HEK293T (cell line): Measurements from ENCODE around the gene HPCAL1.

Source experiments
- CTCF ChIA-PET: fragments of 350-600 bp; formaldehyde crosslinking; extraction: SDS; loops from one replicate; lab custom pipeline; 2021; ENCODE audit warnings: antibody characterized with exemption, inconsistent platforms; lab: Yijun Ruan, JAX
- POLR2A ChIA-PET: fragments of 350-600 bp; formaldehyde crosslinking; extraction: SDS; loops from one replicate; lab custom pipeline; 2020; ENCODE audit warnings: antibody characterized with exemption, inconsistent platforms; lab: Yijun Ruan, JAX
- DNase-seq: peaks from one replicate; pipeline ENCODE4 v3.0.0; 2012; ENCODE audit warnings: mixed read lengths; ENCODE audit errors: extremely low spot score
- ARNT ChIP-seq: fragments of 450-650 bp; IDR thresholded peaks from 2 replicates; pipeline ENCODE4 v1.6.1; 2017; ENCODE audit warnings: mild to moderate bottlenecking
- BHLHE40 ChIP-seq: fragments of 450-650 bp; IDR thresholded peaks from 2 replicates; pipeline ENCODE4 v1.6.1; 2016; ENCODE audit warnings: mild to moderate bottlenecking, moderate library complexity, borderline replicate concordance
- CTBP1 ChIP-seq: fragments of 450-650 bp; IDR thresholded peaks from 2 replicates; pipeline ENCODE4 v1.6.1; 2016; ENCODE audit warnings: borderline replicate concordance
- ELF4 ChIP-seq: fragments of 450-650 bp; IDR thresholded peaks from 2 replicates; pipeline ENCODE4 v1.6.1; 2017; ENCODE audit warnings: antibody characterized with exemption
- FOXA1 ChIP-seq: fragments of 450-650 bp; IDR thresholded peaks from 2 replicates; pipeline ENCODE4 v1.6.1; 2016; ENCODE audit warnings: mild to moderate bottlenecking
- FOXK2 ChIP-seq: fragments of 450-650 bp; IDR thresholded peaks from 2 replicates; pipeline ENCODE4 v1.6.1; 2016; ENCODE audit warnings: mild to moderate bottlenecking
- FOXM1 ChIP-seq: fragments of 450-650 bp; IDR thresholded peaks from 2 replicates; pipeline ENCODE4 v1.6.1; 2017; ENCODE audit warnings: mild to moderate bottlenecking, borderline replicate concordance
- HDGF ChIP-seq: fragments of 450-650 bp; IDR thresholded peaks from 2 replicates; pipeline ENCODE4 v1.6.1; 2017; ENCODE audit warnings: antibody characterized with exemption, borderline replicate concordance
- L3MBTL2 ChIP-seq: fragments of 450-650 bp; conservative IDR thresholded peaks from 2 replicates; pipeline ENCODE4 v1.6.1; 2016; ENCODE audit warnings: mild to moderate bottlenecking
- LEF1 ChIP-seq: fragments of 450-650 bp; IDR thresholded peaks from 2 replicates; pipeline ENCODE4 v1.6.1; 2017; ENCODE audit warnings: mild to moderate bottlenecking, borderline replicate concordance
- NFRKB ChIP-seq: fragments of 450-650 bp; IDR thresholded peaks from 2 replicates; pipeline ENCODE4 v1.6.1; 2016; ENCODE audit warnings: mild to moderate bottlenecking, moderate library complexity
- SP1 ChIP-seq: fragments of 450-650 bp; IDR thresholded peaks from 2 replicates; pipeline ENCODE4 v1.6.1; 2017
- SUZ12 ChIP-seq: fragments of 450-650 bp; IDR thresholded peaks from 2 replicates; pipeline ENCODE4 v1.6.1; 2016; ENCODE audit warnings: mild to moderate bottlenecking
- TARDBP ChIP-seq: fragments of 450-650 bp; IDR thresholded peaks from 2 replicates; pipeline ENCODE4 v1.6.1; 2016
- ZNF384 ChIP-seq: fragments of 450-650 bp; IDR thresholded peaks from 2 replicates; pipeline ENCODE4 v1.6.1; 2016
- TF ChIP-seq, protein P1 (sequence below): fragments of 450-650 bp; IDR thresholded peaks from 2 replicates; pipeline ENCODE4 v1.6.1; 2016

The HPCAL1 gene

DNA sequence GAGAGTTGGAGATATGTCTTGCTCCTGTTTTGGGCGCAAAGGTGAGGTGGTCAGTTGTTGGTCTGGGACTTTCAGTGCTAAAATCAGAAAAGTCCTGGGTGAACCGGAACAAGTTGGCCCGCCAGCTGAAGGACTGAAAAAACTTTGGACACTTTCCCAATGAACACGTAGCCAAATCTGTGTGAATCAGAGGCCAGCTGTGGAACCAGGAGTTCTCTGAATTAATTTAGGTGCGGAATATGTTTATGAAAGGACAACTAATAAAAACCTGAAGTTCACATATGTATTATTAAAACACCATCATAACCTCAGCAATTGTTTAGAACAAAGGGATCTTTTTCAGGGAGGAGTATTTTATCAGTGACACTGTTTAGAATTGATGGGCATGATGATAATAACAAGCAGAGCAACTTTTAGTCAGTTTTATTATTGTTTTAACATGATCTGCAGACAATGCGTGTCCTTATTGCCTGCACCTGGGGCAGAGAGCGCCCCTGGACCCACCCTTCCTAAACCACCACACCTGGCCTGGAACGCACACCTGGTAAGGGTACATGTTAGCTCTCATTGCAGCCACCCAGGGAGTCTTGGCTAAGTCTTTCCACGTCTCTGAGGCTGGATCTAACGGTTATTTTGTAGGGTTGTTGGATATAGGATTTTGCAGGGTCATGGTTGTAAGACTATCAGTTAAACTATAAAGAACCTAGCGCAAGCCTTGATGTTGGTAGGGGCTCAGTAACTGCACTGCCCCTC is 155.3 kb downstream of the HPCAL1 start:
- ChIA-PET CTCF (no interaction called here), POLR2A (no interaction called here)
- no peak for DNase-seq
- no peak for TF ChIP-seq L3MBTL2
- TF ChIP-seq FOXK2, result no peak
- TF ChIP-seq NFRKB, result no peak
- TF ChIP-seq FOXM1, result no peak
- TF ChIP-seq, protein P1, sequence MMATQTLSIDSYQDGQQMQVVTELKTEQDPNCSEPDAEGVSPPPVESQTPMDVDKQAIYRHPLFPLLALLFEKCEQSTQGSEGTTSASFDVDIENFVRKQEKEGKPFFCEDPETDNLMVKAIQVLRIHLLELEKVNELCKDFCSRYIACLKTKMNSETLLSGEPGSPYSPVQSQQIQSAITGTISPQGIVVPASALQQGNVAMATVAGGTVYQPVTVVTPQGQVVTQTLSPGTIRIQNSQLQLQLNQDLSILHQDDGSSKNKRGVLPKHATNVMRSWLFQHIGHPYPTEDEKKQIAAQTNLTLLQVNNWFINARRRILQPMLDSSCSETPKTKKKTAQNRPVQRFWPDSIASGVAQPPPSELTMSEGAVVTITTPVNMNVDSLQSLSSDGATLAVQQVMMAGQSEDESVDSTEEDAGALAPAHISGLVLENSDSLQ, result no peak
- no peak for TF ChIP-seq BHLHE40
- TF ChIP-seq SUZ12, result no peak
- no peak for TF ChIP-seq ELF4
- TF ChIP-seq LEF1, result no peak
- no peak for TF ChIP-seq HDGF
- TF ChIP-seq SP1, result no peak
- no peak for TF ChIP-seq ARNT
- TF ChIP-seq FOXA1, result no peak
- no peak for TF ChIP-seq TARDBP
- no peak for TF ChIP-seq CTBP1

DNA sequence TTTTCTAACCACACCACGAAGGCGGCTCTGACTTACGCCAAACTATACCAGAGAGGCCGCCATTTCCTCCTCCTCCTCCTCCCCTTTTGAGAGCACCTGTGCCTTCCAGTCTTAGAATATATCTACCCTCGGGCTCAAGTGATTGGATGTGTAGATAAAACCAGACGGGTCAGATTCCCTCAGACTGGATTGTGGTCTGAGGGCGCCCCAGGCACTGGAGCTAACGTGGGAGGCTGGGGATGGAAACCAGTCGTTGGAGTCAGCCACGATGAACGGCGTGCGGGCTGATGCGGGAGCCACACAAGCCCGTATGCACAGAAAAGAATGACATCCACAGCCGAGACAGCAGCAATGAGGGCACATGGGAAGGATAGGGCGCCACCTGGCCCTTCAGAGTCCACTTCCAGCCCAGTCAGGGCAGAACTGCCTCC is 157.7 kb downstream of the HPCAL1 start:
- TF ChIP-seq CTBP1, result no peak
- no peak for TF ChIP-seq ZNF384
- no peak for TF ChIP-seq ELF4
- TF ChIP-seq SP1, result no peak
- TF ChIP-seq FOXM1, result no peak
- no peak for TF ChIP-seq HDGF
- no peak for DNase-seq
- ChIA-PET POLR2A (no interaction called here), CTCF (no interaction called here)

DNA sequence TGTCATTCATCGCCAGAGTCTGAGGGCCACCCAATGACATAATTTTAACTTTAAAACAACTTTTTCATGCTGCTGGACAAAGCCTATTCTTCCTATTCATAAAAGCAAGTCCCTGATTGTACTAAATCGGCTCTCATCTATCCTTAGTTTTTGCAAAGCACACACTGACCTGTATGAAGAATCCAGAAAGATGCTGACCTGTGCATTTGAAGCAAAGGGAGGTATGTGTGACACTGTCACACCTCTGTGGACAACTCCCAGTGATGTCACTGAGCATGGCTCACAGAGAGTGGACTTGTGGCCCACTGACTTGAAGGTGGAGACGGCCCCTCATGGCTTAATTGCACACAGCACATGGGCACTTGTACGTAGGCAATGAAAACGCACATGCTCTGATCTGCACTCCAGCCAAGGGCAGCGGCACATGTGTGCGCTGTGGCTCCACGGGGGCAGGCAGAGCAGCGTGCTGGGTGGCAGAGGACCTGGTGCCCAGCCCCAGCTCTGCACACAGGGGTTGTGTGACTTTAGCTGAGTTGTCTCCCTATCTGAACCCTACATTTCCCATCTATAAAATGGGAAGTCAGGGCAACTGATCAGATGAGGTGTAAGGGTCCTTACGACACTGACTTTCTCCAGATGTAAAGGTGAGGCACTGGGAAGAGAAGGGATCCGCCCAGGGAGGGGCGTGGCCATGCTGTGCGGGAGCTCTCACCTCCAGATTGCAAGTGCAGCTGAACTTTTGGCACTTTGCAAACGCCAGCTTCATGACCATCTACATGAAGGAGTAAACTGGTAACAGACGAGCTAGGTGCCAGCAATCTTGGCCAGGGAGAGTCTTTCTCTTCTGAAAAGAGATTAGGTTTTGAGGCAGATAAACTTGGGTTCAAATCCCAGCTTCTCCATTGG is 159.7 kb downstream of the HPCAL1 start:
- POLR2A ChIA-PET, result interaction anchor here (0.9 kb wide), 1 partner anchor 14 kb away, joined by 4 read pairs; the partner anchor contains the start of gene ODC1
- no peak for DNase-seq
- CTCF ChIA-PET, result no interaction called here
- TF ChIP-seq ARNT (no peak), SUZ12 (no peak), SP1 (no peak), BHLHE40 (no peak), NFRKB (no peak)

DNA sequence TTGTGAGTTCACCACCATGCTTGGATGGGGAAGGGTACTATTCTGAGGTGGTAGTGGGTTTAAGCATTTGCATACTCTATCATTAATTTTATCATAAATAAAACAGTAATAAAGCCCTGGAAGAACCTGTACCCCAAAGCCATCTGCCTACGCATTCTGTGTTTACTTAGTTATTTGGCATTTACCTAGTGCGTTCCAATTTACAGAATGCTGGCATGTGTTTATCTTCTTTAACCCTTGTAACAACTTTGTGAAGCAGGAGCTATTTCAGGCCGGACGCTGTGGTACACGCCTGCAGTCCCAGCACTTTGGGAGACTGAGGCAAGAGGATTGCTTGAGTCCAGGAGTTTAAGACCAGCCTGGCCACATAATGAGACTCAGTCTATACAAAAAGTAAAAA is 163.2 kb downstream of the HPCAL1 start:
- TF ChIP-seq FOXA1, result no peak
- TF ChIP-seq LEF1, result no peak
- TF ChIP-seq NFRKB, result no peak
- ChIA-PET CTCF (no interaction called here), POLR2A (no interaction called here)
- no peak for DNase-seq

DNA sequence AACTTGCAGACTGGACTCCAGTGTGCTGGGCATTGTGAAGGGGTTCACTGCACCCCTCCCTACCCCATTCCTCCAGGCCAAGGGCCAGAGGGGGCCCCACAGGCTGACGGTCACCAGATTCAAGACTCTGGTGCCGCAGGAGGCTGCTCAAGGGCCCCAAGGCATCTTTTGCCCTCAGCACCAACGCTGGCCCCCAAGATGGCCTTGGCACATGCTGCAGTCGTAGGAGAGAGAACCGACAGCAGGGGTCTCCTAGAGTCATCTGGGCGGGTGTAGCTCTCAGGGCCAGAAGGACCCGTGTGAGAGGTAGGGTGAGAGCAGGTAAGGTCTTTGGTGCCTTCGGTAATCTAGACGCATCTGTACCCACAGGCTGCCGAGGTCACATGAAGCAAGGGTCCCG is 164.1 kb downstream of the HPCAL1 start:
- POLR2A ChIA-PET, result no interaction called here
- CTCF ChIA-PET, result no interaction called here
- TF ChIP-seq TARDBP (no peak), FOXM1 (no peak), L3MBTL2 (no peak), HDGF (no peak), NFRKB (no peak), ARNT (no peak), LEF1 (no peak), CTBP1 (no peak), FOXK2 (no peak), BHLHE40 (no peak)
- DNase-seq, result no peak

DNA sequence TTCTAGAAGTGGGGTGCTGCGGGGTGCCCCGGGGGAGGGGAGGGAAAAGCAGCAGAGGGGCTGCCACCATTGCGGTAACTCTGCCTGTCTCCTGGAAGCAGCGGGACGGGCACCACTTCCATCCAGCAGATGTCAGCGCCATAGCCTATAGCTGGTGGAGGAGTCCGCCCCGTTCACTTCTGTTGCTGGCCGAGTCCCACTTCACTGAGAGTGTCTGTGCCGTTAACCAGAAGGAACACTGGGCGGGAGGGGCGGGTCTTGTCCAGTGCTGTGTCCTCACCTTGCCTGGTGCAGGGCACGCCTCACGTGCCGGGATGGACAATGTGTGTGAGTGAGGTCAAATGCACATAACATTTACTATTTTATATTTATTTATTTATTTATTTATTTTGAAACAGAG is 164.7 kb downstream of the HPCAL1 start:
- DNase-seq, result no peak
- POLR2A ChIA-PET, result no interaction called here
- CTCF ChIA-PET, result no interaction called here

More for the DNA sequence above, 164.7 kb downstream of the HPCAL1 start:
- TF ChIP-seq ELF4 (no peak), LEF1 (no peak), TARDBP (no peak), L3MBTL2 (no peak), FOXM1 (no peak), FOXK2 (no peak), SUZ12 (no peak), FOXA1 (no peak), NFRKB (no peak), HDGF (no peak), BHLHE40 (no peak)
- TF ChIP-seq, protein P1, result no peak
